Mesothelial cell of epicardium (in vitro differentiated cells): ENCODE results near the gene SPRED2. TPM values are rescaled to one million over a fixed set of nuclear protein-coding genes. Genes with fewer than 3 reads are reported as not detected.

Experiments
- DNase-seq, 2 experiments: peaks; one replicate each; pipeline ENCODE4 v3.0.0; 2021; ENCODE audit warnings: low spot score in 2 of 2; ENCODE audit not compliant: unreplicated experiment in 2 of 2
- H3K27ac Mint-ChIP-seq: 2 replicates; pipeline ENCODE4 v1.8.0; 2021; ENCODE audit warnings: mixed read lengths
- H3K27me3 Mint-ChIP-seq: 2 replicates; pipeline ENCODE4 v1.8.0; 2021; ENCODE audit warnings: low read depth, mixed read lengths
- H3K36me3 Mint-ChIP-seq: 2 replicates; pipeline ENCODE4 v1.8.0; 2021; ENCODE audit warnings: mixed read lengths
- H3K4me1 Mint-ChIP-seq: 2 replicates; pipeline ENCODE4 v1.8.0; 2021; ENCODE audit warnings: mixed read lengths
- H3K4me3 Mint-ChIP-seq: 2 replicates; pipeline ENCODE4 v1.8.0; 2021; ENCODE audit warnings: mild to moderate bottlenecking, moderate library complexity, mixed read lengths
- H3K9me3 Mint-ChIP-seq: 2 replicates; pipeline ENCODE4 v1.8.0; 2021; ENCODE audit warnings: mixed read lengths
- CTCF ChIP-seq: fragments of 200-600 bp; sonication (generic); IDR thresholded peaks from one replicate; pipeline ENCODE4 v1.5.0; 2021; ENCODE audit warnings: antibody characterized with exemption; ENCODE audit not compliant: unreplicated experiment
- total RNA-seq: library from RNA; stranded (reverse); gene quantifications from 3 replicates; pipeline ENCODE4 v1.2.1, GENCODE V29; 2021

The SPRED2 gene
- total RNA-seq, 1 donor from 2014 or later, result 31.5 TPM

- H3K4me3 Mint-ChIP-seq, result no peak overlapping the region
- peaks cover 4% of the 10 kb centered on the region for H3K9me3 Mint-ChIP-seq
- no peak for DNase-seq
- H3K4me1 Mint-ChIP-seq, result peaks cover 12% of the 10 kb centered on the region
- TF ChIP-seq CTCF, result no peak
- no peaks in the 10 kb centered on the region for H3K36me3 Mint-ChIP-seq
- H3K27me3 Mint-ChIP-seq, result peaks cover 8% of the 10 kb centered on the region
- no peak overlapping the region for H3K27ac Mint-ChIP-seq
Measured at GRCh38 chr2:65465124-65465523, 32.7 kb upstream of the SPRED2 start.

- Mint-ChIP-seq H3K4me1 (peaks cover 12% of the 10 kb centered on the region), H3K36me3 (no peaks in the 10 kb centered on the region), H3K27ac (no peak overlapping the region), H3K9me3 (peaks cover 4% of the 10 kb centered on the region), H3K4me3 (no peak overlapping the region), H3K27me3 (peaks cover 13% of the 10 kb centered on the region)
- no peak for DNase-seq
- no peak for TF ChIP-seq CTCF
Measured at GRCh38 chr2:65464604-65465003, 32.2 kb upstream of the SPRED2 start.

- TF ChIP-seq CTCF, result no peak
- Mint-ChIP-seq H3K36me3 (no peaks in the 10 kb centered on the region), H3K27ac (no peak overlapping the region), H3K9me3 (peaks cover 4% of the 10 kb centered on the region), H3K4me3 (no peak overlapping the region), H3K27me3 (peaks cover 39% of the 10 kb centered on the region), H3K4me1 (no peaks in the 10 kb centered on the region)
- no peak for DNase-seq
Measured at GRCh38 chr2:65458999-65459398, 26.6 kb upstream of the SPRED2 start.

GRCh38 chr2:65456886-65457285, 24.5 kb upstream of the SPRED2 start:
- peaks cover 4% of the 10 kb centered on the region for H3K9me3 Mint-ChIP-seq
- no peak overlapping the region for H3K4me3 Mint-ChIP-seq
- DNase-seq, result no peak
- H3K27ac Mint-ChIP-seq, result no peak overlapping the region
- H3K36me3 Mint-ChIP-seq, result no peaks in the 10 kb centered on the region
- H3K27me3 Mint-ChIP-seq, result peaks cover 41% of the 10 kb centered on the region
- no peaks in the 10 kb centered on the region for H3K4me1 Mint-ChIP-seq
- no peak for TF ChIP-seq CTCF

- DNase-seq, result no peak
- Mint-ChIP-seq H3K27ac (no peak overlapping the region), H3K36me3 (no peaks in the 10 kb centered on the region), H3K27me3 (peaks cover 36% of the 10 kb centered on the region), H3K9me3 (peaks cover under 1% of the 10 kb centered on the region), H3K4me1 (no peaks in the 10 kb centered on the region), H3K4me3 (no peak overlapping the region)
- TF ChIP-seq CTCF, result no peak
Measured at GRCh38 chr2:65456064-65456463, 23.7 kb upstream of the SPRED2 start.

- peaks cover 25% of the 10 kb centered on the region for H3K27me3 Mint-ChIP-seq
- no peak overlapping the region for H3K27ac Mint-ChIP-seq
- no peaks in the 10 kb centered on the region for H3K4me1 Mint-ChIP-seq
- no peak for TF ChIP-seq CTCF
- no peak for DNase-seq
- no peaks in the 10 kb centered on the region for H3K9me3 Mint-ChIP-seq
- no peak overlapping the region for H3K4me3 Mint-ChIP-seq
- peaks cover 2% of the 10 kb centered on the region for H3K36me3 Mint-ChIP-seq
Measured at GRCh38 chr2:65453916-65454315, 21.5 kb upstream of the SPRED2 start.
